GM03348 (cell line): ENCODE measurements around the gene CACNA2D3.
A peak's percentile ranks its signal among the peaks of the same experiment; 100 is the strongest.

Experiments used
- DNase-seq: peaks from one replicate; pipeline ENCODE4 v3.0.0; 2012; ENCODE audit warnings: low spot score

CACNA2D3 gene

GRCh38 chr3:54374214-54374852, 252.0 kb downstream of the CACNA2D3 start:
- no peak for DNase-seq

GRCh38 chr3:54376142-54376807, 253.9 kb downstream of the CACNA2D3 start:
- no peak for DNase-seq

- no peak for DNase-seq
Measured at GRCh38 chr3:54376939-54377578, 254.7 kb downstream of the CACNA2D3 start.

GRCh38 chr3:54378184-54378583, 255.8 kb downstream of the CACNA2D3 start:
- DNase-seq, result no peak

GRCh38 chr3:54384279-54384678, 261.9 kb downstream of the CACNA2D3 start:
- no peak for DNase-seq

- no peak for DNase-seq
Measured at GRCh38 chr3:54390582-54390981, 268.2 kb downstream of the CACNA2D3 start.

GRCh38 chr3:54393150-54393549, 270.8 kb downstream of the CACNA2D3 start:
- no peak for DNase-seq

- DNase-seq, result no peak
Measured at GRCh38 chr3:54408328-54408727, 286.0 kb downstream of the CACNA2D3 start.

- DNase-seq, result no peak
Measured at GRCh38 chr3:54421943-54422342, 299.6 kb downstream of the CACNA2D3 start.

- no peak for DNase-seq
Measured at GRCh38 chr3:54424292-54424691, 301.9 kb downstream of the CACNA2D3 start.

GRCh38 chr3:54426381-54426780, 304.0 kb downstream of the CACNA2D3 start:
- no peak for DNase-seq

GRCh38 chr3:54427501-54427900, 305.1 kb downstream of the CACNA2D3 start:
- no peak for DNase-seq

- peak; percentile 70 for DNase-seq
Measured at GRCh38 chr3:54427941-54428871, 305.9 kb downstream of the CACNA2D3 start.

GRCh38 chr3:54432975-54433374, 310.6 kb downstream of the CACNA2D3 start:
- DNase-seq, result no peak

- no peak for DNase-seq
Measured at GRCh38 chr3:54433846-54434245, 311.5 kb downstream of the CACNA2D3 start.

- DNase-seq, result no peak
Measured at GRCh38 chr3:54434756-54435155, 312.4 kb downstream of the CACNA2D3 start.

GRCh38 chr3:54437271-54437670, 314.9 kb downstream of the CACNA2D3 start:
- no peak for DNase-seq

GRCh38 chr3:54443561-54444161, 321.3 kb downstream of the CACNA2D3 start:
- no peak for DNase-seq

GRCh38 chr3:54445630-54446029, 323.3 kb downstream of the CACNA2D3 start:
- DNase-seq, result no peak

- no peak for DNase-seq
Measured at GRCh38 chr3:54447427-54447826, 325.1 kb downstream of the CACNA2D3 start.

GRCh38 chr3:54454806-54455205, 332.5 kb downstream of the CACNA2D3 start:
- DNase-seq, result no peak

GRCh38 chr3:54458357-54458756, 336.0 kb downstream of the CACNA2D3 start:
- DNase-seq, result no peak
